ENCODE data around the gene ADGRF5.
"Not testable (repeated sequence)": the region's sequence is repeated elsewhere in the genome, so short reads cannot be mapped to it uniquely, and the experiment has no call there.

DNA sequence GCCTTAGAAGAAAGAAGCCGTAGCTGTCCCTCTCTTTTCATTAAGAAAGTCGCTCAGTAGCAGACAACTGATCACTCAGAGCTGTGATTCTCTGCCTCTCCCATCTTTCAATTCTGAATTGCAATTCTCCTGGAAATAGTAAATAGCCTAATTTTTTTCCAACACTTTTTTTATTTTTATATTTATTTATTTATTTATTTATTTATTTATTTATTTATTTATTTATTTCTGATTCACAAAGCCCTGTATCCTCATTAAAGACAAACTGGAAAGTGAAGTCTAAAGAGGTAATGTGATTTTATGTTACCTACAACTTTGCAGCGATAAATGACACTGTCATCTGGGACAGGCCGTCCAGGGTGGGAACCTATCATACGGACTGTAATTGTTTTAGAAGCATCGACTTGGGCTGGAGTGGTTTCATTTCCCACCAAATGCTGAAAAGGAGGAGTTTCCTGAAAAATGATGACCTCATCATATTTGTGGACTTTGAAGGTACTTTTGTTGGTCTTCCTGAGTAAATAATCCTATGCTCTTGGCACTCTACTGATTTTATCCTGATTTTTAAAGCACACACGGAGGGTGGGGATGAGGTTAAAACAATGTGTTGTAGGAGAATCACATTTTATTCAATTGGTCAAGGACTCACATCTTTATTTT, 87.4 kb downstream of the ADGRF5 start:
- not testable (repeated sequence) for TF ChIP-seq ZNF274 (IDR thresholded peaks at IDR 0.05; ENCODE audit: low read depth, low read length); SUZ12 (IDR thresholded peaks at IDR 0.05; ENCODE audit: extremely low read depth, insufficient read depth, insufficient read length); YY1 (IDR thresholded peaks at IDR 0.05; ENCODE audit: insufficient read depth, insufficient read length)
